Testis (tissue), 2 donors: ENCODE data around the gene CLDN4.
"Not testable (repeated sequence)": the region's sequence is repeated elsewhere in the genome, so short reads cannot be mapped to it uniquely, and the experiment has no call there.

Experiments used
- POLR2A ChIP-seq: fragments of 450-650 bp; IDR thresholded peaks from one replicate; pipeline ENCODE4 v1.6.1; 2017; ENCODE audit warnings: antibody characterized with exemption, mild to moderate bottlenecking, moderate library complexity
- TF ChIP-seq, protein P1 (sequence below), 3 experiments: fragments of 450-650 bp in 2 of 3; fragments of 200-600 bp in 1 of 3; sonication (generic) in 1 of 3; IDR thresholded peaks; one replicate each; pipeline ENCODE4 v1.5.1; 2016 to 2019; ENCODE audit warnings: antibody characterized with exemption in 3 of 3, mild to moderate bottlenecking in 2 of 3, moderate library complexity in 1 of 3

DNA sequence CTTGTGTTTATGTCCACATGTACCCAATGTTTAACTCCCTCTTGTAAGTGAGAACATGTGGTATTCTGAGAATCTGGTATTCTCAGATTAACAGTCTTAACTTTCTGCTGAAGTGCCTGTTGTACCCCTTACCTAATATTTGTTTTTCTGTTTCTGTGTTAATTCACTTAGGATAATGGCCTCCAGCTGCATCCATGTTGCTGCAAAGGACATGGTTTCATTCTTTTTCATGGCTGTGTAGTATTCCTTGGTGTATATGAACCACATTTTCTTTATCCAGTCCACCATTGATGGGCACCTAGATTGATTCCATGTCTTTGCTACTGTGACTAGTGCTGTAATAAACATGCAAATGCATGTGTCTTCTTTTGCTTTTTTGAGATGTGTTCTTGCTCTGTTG, 35.6 kb upstream of the CLDN4 start:
- TF ChIP-seq, protein P1, sequence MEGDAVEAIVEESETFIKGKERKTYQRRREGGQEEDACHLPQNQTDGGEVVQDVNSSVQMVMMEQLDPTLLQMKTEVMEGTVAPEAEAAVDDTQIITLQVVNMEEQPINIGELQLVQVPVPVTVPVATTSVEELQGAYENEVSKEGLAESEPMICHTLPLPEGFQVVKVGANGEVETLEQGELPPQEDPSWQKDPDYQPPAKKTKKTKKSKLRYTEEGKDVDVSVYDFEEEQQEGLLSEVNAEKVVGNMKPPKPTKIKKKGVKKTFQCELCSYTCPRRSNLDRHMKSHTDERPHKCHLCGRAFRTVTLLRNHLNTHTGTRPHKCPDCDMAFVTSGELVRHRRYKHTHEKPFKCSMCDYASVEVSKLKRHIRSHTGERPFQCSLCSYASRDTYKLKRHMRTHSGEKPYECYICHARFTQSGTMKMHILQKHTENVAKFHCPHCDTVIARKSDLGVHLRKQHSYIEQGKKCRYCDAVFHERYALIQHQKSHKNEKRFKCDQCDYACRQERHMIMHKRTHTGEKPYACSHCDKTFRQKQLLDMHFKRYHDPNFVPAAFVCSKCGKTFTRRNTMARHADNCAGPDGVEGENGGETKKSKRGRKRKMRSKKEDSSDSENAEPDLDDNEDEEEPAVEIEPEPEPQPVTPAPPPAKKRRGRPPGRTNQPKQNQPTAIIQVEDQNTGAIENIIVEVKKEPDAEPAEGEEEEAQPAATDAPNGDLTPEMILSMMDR (IDR thresholded peaks at IDR 0.05) = not testable (repeated sequence)
- not testable (repeated sequence) for TF ChIP-seq POLR2A
